LNCaP clone FGC (cell line): Measurements from ENCODE around the gene NECTIN1.

Experiments
- DNase-seq: peaks from one replicate; pipeline ENCODE4 v3.0.0-alpha.2; 2011; ENCODE audit warnings: low read depth
- H3K4me3 ChIP-seq: 2 replicates; pipeline ENCODE4 v1.5.1; 2011; ENCODE audit warnings: mild to moderate bottlenecking, low read depth, low read length, control low read depth
- TF ChIP-seq, protein P1 (sequence below): IDR thresholded peaks from 2 replicates; pipeline ENCODE4 v1.5.1; 2012; ENCODE audit warnings: mild to moderate bottlenecking; ENCODE audit not compliant: control insufficient read depth, insufficient read depth; ENCODE audit errors: extremely low read depth

The NECTIN1 gene

DNA sequence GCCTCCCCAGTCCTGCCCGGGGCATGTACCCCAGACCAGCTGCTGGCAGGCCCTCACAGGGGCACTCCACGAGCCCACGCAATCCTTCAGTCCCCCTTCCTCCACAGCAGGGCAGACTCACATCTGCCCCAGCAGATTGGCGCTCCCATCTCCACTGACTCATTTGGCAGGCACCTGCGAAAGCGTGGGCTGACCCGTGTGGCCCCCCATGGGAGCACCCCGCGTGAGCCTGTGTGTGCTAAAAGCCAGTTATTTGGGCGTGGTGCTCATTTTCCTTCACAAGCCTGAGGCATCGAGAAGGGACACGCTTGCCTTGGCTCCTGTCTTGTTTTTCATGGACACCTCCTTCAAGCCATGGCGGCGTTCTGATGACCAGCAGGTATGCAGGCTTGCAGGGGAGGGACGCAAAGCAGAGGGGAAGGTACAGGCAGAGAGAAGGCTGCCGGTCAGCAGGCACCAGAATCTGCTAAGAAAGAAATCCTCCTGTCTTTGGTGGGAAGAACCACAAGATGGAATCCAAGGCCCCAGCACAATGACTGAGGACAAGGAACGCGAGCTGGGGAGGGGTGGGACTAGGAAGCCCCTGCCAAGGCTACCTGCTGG, 8.6 kb downstream of the NECTIN1 start:
- H3K4me3 ChIP-seq = no peak overlapping the region
- DNase-seq = no peak
- TF ChIP-seq, protein P1, sequence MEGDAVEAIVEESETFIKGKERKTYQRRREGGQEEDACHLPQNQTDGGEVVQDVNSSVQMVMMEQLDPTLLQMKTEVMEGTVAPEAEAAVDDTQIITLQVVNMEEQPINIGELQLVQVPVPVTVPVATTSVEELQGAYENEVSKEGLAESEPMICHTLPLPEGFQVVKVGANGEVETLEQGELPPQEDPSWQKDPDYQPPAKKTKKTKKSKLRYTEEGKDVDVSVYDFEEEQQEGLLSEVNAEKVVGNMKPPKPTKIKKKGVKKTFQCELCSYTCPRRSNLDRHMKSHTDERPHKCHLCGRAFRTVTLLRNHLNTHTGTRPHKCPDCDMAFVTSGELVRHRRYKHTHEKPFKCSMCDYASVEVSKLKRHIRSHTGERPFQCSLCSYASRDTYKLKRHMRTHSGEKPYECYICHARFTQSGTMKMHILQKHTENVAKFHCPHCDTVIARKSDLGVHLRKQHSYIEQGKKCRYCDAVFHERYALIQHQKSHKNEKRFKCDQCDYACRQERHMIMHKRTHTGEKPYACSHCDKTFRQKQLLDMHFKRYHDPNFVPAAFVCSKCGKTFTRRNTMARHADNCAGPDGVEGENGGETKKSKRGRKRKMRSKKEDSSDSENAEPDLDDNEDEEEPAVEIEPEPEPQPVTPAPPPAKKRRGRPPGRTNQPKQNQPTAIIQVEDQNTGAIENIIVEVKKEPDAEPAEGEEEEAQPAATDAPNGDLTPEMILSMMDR = no peak

DNA sequence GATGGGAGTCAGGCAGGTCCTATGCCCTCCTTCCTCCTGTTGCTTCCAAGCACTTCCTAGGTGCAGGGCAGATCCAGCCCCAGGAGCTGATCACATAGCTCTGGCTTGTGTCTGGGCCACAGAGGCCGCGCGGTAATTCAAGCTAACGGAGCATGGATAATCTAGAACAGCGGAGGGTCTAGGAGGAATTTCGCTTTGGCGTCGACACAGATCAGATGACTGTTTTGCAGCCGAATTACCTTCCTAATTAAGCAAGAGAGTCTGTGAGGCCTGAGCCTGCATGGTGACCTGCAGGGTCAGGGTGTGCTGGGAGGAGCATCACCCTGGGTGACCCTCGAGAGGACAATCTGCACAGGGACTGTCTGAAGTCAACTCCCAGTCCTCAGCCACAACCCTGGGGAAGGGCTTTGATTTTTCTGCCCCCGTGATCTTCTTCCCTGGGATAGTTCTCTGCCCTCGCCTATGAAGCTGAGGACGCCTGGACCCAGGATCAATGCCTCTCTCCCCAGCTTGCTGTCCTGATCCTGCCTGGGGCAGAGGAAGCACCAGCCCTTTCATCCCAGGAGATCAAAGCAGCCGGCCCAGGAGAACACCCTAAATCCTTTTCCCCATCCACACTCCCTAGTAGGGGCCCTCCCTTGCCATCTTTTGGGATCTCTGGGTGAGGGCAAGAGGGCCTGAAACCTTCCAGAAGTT, 11.0 kb downstream of the NECTIN1 start:
- TF ChIP-seq, protein P1 = no peak
- DNase-seq = no peak
- no peak overlapping the region for H3K4me3 ChIP-seq

DNA sequence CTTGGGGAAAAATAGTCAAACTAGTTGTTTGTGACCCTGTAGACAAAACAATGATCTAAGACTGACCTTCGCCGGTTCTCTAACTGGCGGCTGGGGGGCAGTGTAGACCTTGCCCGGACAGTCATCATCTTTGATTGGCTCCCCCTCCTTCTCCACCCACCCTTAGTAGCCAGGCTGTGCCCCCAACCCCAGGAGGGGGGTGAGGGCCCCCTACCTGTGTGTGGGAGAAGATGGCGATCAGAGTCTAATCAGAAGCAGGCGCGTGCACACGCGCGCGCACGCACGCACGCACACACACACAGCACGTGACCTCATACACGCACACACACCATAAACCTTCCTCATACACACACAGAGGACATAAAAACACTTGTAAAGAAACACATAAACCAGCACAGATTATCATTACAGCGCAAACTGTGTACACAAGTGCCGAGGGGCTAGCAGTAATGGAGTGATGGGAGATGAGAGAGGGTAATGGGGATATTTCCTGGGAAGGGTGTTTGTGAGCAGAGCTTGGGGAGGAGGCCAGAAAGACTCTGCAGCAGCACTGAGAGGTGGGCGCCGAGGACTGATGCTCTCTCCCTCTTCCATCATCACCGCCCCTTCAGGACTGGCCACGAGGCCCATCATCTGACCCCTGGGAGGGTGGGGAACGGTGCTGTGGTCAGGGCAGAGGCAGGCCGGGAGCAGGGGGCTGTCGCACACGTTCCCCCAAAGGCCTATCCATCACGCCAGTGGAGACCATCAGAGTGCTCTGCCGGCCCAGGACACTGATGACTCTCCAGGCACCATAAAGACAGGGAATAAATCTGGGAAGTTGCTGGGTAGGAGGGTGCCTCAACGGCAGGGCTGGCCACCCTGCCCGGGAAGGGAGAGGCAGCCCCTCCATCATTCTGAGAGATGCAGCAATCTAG, 12.2 kb downstream of the NECTIN1 start:
- DNase-seq = no peak
- no peak overlapping the region for H3K4me3 ChIP-seq
- TF ChIP-seq, protein P1 = no peak

DNA sequence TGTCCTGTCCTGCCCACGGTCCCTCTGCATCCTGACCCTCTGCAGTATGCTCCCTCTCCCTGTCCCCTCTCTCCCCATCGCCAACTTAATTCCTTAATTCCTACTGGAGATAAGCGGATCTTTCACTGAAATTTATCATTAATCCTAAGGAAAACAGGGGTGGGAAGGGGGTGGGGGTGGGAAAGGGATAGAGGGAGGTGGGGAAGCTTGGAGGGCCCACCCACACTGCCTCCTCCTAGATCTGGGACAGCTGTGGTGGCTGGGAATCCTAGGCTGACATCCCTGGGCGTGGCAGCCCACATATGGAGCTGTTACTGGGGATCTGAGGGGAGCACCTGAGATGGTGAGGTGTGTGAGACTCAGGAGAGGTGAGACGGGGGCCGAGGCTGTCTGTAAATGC, 14.4 kb downstream of the NECTIN1 start:
- H3K4me3 ChIP-seq = no peak overlapping the region
- no peak for DNase-seq
- TF ChIP-seq, protein P1 = no peak

DNA sequence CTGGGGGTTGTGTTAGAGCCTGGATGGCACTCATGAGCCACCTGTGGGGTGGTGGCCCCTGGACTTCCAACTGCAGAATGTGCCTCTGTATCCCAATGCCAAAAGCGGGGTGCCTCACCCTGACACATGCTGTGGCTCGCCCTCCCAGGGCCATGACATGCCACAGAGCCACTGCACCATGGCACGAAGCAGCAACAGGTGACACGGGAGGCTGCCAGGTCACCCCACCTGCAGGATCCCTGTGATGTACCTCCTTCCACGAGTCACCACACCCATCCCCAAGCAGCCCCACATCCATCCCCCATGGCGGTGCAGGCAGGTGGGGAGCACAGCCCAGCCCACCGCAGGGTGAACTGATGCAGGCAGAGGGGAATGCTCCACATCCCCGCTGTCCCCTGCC, 14.8 kb downstream of the NECTIN1 start:
- H3K4me3 ChIP-seq = no peak overlapping the region
- no peak for DNase-seq
- TF ChIP-seq, protein P1 = no peak

DNA sequence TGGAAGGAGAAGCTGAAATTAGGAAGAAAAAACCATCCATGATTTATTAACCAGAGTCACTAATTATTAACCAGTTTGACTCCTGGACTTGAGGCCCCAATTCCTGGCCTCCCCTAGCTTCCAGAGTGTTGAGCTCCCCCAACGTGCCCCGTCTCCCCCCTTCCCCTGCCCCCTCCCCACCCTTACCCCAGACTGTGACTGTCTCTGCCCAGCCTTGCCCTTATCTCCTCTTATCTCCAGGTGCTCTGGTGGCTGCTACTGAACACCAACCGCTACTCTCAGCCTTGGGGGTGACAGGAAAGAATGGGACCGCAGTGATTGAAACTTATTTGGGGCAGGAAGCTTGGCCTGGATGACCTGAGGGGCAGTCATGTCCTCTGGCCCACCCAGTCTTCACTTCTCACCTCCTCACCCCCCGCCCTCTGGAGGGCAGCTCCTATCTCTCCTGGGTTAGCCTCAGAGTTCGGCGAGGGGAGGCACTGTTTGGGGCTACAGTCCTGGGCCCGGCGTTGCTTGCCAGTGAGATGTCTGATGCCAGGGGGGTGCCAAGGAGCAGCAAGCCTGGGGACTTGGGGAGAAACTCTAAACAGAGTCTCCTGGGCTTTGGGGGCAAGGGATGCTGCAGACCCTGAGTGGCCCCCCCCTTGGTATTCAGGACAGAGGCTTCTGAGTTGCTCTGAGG, 15.5 kb downstream of the NECTIN1 start:
- TF ChIP-seq, protein P1 = no peak
- H3K4me3 ChIP-seq = no peak overlapping the region

More for the DNA sequence above, 15.5 kb downstream of the NECTIN1 start:
- no peak for DNase-seq
